ENCODE measurements around the gene OR52M1.

GRCh38 chr11:4576880-4577279 lies 31.9 kb downstream of the OR52M1 start:
- TF ChIP-seq POLR2A (IDR thresholded peaks at IDR 0.05) (no peak), CTCF (IDR thresholded peaks at IDR 0.05) (no peak)

All from adrenal gland (tissue), 5 donors.